Activated CD8-positive, alpha-beta T cell treated with anti-CD3 and anti-CD28 coated beads, Interleukin-2, amount 10 ng/mL, durations not matched to agents 7 days and 5 days (primary cell): ENCODE results near the gene OXCT2. TPM values are rescaled to one million over a fixed set of nuclear protein-coding genes. Genes with fewer than 3 reads are reported as not detected.

Experiments
- ATAC-seq: fragments of 150-1000 bp; cut with Tn5 transposase; one replicate; pipeline ENCODE4 v1.10.0; 2021; ENCODE audit warnings: moderate library complexity
- CTCF ChIA-PET: fragments of 350-600 bp; sonication (Branson Sonifier 250); formaldehyde crosslinking; loops from one replicate; lab custom pipeline; 2021; ENCODE audit warnings: antibody characterized with exemption; lab: Charles Lee
- POLR2A ChIA-PET: fragments of 350-600 bp; sonication (Branson Sonifier 250); formaldehyde crosslinking; loops from one replicate; lab custom pipeline; 2021; ENCODE audit warnings: antibody characterized with exemption; lab: Charles Lee
- DNase-seq: peaks from one replicate; pipeline ENCODE4 v3.0.0-alpha.2; 2020
- H3K27ac Mint-ChIP-seq: one replicate; pipeline ENCODE4 v1.8.0; 2021; ENCODE audit warnings: mild to moderate bottlenecking, mixed read lengths
- H3K27me3 Mint-ChIP-seq: one replicate; pipeline ENCODE4 v1.8.0; 2021; ENCODE audit warnings: low read depth, mixed read lengths
- H3K36me3 Mint-ChIP-seq: one replicate; pipeline ENCODE4 v1.8.0; 2021; ENCODE audit warnings: low read depth, mixed read lengths
- H3K4me1 Mint-ChIP-seq: one replicate; pipeline ENCODE4 v1.8.0; 2021; ENCODE audit warnings: low read depth, mixed read lengths
- H3K4me3 Mint-ChIP-seq: one replicate; pipeline ENCODE4 v1.8.0; 2021; ENCODE audit warnings: mild to moderate bottlenecking, mixed read lengths
- H3K9me3 Mint-ChIP-seq: one replicate; pipeline ENCODE4 v1.8.0; 2022; ENCODE audit warnings: mixed read lengths; ENCODE audit not compliant: insufficient read depth
- total RNA-seq, 2 experiments: library from RNA; stranded (reverse); gene quantifications; one replicate each; pipeline ENCODE4 v1.2.3, GENCODE V29; 2021

OXCT2 gene
- total RNA-seq, 2 experiments from 2014 or later, result 0.32 to 0.47 TPM

DNA sequence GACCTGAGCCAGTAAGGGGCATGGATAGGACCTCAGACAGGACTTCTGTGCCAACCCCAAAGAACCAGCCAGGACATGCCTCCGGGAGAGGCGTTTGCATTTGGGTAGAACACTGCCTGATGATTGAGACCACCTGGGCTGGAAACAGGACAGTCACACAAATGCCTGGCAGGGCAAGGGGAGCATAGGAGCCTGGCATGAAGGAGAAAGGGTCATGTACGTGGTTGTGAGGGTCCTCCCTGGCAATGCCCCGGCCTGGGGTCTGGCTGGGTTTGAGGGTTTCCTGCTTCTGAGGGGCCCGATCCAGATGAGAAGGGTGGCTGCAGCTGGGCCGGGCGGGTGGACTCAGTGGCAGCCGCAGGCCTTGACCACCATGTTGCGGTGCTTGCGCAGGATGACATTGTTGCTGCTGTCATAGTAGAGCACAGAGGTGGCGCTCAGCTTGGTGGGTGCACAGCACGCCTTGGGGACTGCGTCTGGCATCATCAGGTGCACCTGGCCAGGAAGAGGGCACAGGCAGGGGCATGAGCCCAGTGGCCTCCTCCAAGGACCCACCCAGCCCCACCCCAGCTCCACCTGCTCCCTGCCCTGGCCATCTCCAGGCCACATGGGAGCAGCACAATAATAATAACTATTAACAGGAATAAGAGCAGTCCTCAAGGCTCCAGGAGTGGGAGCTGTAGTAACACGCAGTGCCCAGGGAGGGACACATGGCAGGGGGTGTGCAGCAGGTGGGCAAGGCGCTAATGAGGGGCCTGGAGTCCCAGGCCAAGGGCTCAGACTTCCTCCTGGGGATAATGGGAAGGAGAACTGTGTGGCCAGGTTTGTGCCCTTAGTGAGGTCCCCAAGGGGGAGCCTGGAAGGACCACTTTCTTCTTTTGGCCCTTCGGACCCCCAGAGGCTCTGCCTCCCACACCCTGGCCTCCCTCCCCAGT lies 10.8 kb downstream of the OXCT2 start:
- H3K4me1 Mint-ChIP-seq, result no peaks in the 10 kb centered on the region
- ChIA-PET POLR2A (no interaction called here), CTCF (no interaction called here)
- no peaks in the 10 kb centered on the region for H3K9me3 Mint-ChIP-seq
- H3K36me3 Mint-ChIP-seq, result peaks cover 24% of the 10 kb centered on the region
- ATAC-seq (no peak), DNase-seq (no peak)
- no peak overlapping the region for H3K27ac Mint-ChIP-seq
- H3K4me3 Mint-ChIP-seq, result no peak overlapping the region
- no peaks in the 10 kb centered on the region for H3K27me3 Mint-ChIP-seq

DNA sequence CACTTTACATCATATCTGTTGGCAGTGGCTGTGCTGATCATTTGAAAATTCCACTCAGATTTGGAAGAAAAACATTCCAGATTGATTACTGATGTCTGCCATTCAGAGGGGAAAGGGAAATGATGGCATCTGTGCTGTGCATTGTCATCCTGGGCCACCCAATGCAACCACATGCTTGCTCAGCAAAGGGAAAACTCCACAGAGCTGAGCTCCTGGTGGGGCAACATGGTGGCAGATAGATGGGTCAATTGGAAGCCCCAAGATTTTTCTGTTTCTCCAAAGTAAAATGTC lies 11.8 kb downstream of the OXCT2 start:
- no peak for DNase-seq
- CTCF ChIA-PET, result no interaction called here

DNA sequence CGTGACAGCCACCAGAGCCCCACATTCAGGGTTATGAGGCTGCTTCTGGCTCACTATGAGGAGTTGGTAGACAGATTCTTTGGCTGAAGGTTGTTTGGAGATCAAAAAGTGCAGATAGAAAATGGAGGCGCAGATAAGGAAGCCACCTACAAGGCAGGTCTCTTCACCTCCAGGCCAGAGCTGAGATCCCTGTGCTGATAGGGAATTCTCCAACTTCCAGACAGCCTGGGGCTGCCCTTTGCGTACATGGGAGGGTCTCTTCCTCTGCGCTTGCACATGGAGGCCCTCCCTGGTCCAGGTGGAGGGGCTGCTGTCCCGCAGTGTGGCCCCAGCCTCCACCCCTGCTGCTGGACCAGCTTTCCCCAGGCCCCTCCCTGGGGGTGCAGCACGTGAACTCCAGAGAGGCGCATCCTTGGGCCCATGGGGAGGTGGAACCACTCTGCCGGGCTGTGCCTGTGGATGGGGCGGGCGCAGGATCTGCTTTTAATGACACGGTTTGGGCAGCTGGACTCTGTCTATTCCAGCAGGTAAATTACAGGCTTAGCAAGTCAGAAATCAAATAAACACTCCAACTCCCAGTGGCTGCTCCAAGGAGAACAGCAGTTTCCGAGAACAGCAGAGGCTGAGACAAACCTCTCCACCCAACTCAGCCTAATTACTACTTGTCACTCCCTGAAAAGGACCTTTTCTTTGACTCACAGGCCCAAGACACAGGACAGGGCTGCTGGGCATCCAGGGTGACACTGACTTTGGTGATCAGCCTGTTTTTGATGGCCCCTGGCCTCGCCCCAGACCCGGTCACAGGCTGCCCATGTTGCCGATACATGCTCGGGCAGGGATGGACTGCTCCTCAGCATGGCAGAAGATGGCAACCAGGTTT lies 12.4 kb downstream of the OXCT2 start:
- Mint-ChIP-seq H3K4me3 (no peak overlapping the region), H3K4me1 (no peaks in the 10 kb centered on the region), H3K9me3 (no peaks in the 10 kb centered on the region), H3K36me3 (peaks cover 27% of the 10 kb centered on the region), H3K27me3 (no peaks in the 10 kb centered on the region), H3K27ac (no peak overlapping the region)
- CTCF ChIA-PET, result no interaction called here
- DNase-seq (no peak), ATAC-seq (no peak)
- POLR2A ChIA-PET, result no interaction called here

More for the DNA sequence above, 11.8 kb downstream of the OXCT2 start:
- Mint-ChIP-seq H3K4me1 (no peaks in the 10 kb centered on the region), H3K36me3 (peaks cover 24% of the 10 kb centered on the region), H3K27ac (no peak overlapping the region), H3K4me3 (no peak overlapping the region), H3K27me3 (no peaks in the 10 kb centered on the region), H3K9me3 (no peaks in the 10 kb centered on the region)
- POLR2A ChIA-PET, result no interaction called here
- no peak for ATAC-seq

DNA sequence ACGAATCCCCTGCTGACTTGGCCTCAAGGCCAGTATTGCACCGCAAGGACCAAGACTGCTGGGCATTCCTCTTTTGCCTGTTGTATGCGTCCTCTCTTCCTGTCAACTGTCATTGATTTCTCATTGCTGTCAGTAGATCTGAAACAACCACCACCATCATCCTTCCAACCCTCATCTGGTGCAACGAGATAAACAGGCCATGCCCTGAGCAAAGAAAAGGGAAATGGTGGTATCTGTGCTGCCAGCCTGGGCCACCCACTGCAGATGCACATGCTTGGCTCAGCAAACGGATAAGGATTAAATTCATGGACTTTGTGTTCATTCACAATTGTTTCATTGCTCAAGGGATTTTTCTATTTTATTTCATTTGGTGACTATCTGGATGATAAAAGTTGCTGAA lies 13.6 kb downstream of the OXCT2 start:
- Mint-ChIP-seq H3K4me1 (no peaks in the 10 kb centered on the region), H3K36me3 (peaks cover 36% of the 10 kb centered on the region), H3K27me3 (no peaks in the 10 kb centered on the region), H3K9me3 (no peaks in the 10 kb centered on the region), H3K27ac (no peak overlapping the region), H3K4me3 (no peak overlapping the region)
- ChIA-PET CTCF (no interaction called here), POLR2A (no interaction called here)
- ATAC-seq (no peak), DNase-seq (no peak)

DNA sequence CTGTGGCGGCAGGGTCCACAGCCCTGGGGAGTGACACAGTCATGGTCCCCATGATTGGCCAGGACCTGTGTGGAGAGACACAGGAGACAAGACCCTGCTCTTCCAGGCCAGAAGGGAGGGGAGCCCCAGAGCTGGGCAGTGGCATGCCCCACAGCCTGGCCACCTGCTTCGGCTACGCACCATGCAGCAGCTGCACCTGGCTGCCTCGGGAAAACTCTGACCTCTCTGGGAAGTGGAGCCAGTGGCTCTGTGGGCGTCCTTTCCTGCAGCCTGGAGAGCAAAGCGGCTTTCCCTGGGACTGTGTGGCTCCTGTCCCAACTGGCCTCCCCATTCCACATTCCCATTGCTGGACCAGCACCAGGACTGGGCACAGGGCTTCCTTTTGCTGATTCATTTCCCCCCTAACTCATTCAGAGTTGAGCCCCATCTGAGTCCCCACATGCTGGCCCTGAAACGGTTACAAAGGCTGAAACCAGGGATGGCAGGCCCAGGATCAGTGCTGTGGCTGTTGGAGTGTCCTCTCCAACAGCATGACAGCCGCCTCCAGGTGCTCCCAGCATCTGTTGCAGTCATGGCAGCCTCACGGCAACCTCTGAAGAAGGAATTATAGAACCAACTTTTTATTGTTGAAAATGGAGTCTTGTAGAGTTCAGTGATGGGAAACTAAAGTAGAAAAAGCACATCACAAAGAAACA lies 15.0 kb downstream of the OXCT2 start:
- no peaks in the 10 kb centered on the region for H3K9me3 Mint-ChIP-seq
- ChIA-PET CTCF (interaction anchor here (1.5 kb wide), 1 partner anchor 43 kb away, joined by 4 read pairs; no protein-coding TSS in a partner anchor), POLR2A (interaction anchor here (1.3 kb wide), 1 partner anchor 17 kb away, joined by 6 read pairs; the partner anchor contains the start of gene PPIE)

DNA sequence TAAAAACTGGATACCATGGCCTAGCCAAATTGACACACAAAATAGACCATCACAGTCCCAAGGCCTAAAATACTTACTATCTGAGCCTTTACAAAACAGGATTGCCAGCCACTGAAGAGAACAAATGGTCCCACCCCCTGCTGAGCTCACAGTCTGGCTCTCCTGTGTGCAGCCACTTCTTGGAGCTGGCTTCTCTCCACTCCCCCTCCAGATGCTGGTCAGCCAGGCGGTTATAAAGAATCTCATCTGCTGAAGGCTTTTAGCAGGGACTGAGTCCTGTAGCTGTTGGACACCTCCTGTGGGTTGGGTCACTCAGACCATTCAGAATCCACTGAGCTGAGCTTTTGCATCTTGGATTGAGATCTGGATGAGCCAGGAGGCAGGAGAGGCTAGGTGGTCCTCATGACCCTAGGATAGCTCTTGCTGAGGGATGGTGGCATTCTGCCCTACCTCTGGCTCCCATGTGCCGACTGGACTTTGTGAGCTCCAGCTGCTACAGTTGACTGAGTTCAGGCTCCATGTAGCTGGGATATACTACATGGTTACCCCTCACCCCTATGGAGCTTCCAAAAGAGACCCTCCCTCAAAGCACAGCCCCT lies 16.1 kb downstream of the OXCT2 start:
- ATAC-seq, result no peak
- Mint-ChIP-seq H3K4me3 (no peak overlapping the region), H3K9me3 (no peaks in the 10 kb centered on the region), H3K4me1 (no peaks in the 10 kb centered on the region), H3K27me3 (no peaks in the 10 kb centered on the region), H3K27ac (no peak overlapping the region), H3K36me3 (peaks cover 53% of the 10 kb centered on the region)
- ChIA-PET CTCF (interaction anchor here (0.9 to 1.5 kb wide), 2 partner anchors 44 to 62 kb away, joined by 3 to 4 read pairs; no protein-coding TSS in a partner anchor), POLR2A (interaction anchor here (1.3 kb wide), 1 partner anchor 16 kb away, joined by 6 read pairs; the partner anchor contains the start of gene PPIE)
- no peak for DNase-seq

More for the DNA sequence above, 15.0 kb downstream of the OXCT2 start:
- Mint-ChIP-seq H3K4me1 (no peaks in the 10 kb centered on the region), H3K36me3 (peaks cover 45% of the 10 kb centered on the region), H3K27ac (peak overlapping the region; percentile 28), H3K4me3 (no peak overlapping the region), H3K27me3 (no peaks in the 10 kb centered on the region)
- no peak for ATAC-seq
- no peak for DNase-seq

DNA sequence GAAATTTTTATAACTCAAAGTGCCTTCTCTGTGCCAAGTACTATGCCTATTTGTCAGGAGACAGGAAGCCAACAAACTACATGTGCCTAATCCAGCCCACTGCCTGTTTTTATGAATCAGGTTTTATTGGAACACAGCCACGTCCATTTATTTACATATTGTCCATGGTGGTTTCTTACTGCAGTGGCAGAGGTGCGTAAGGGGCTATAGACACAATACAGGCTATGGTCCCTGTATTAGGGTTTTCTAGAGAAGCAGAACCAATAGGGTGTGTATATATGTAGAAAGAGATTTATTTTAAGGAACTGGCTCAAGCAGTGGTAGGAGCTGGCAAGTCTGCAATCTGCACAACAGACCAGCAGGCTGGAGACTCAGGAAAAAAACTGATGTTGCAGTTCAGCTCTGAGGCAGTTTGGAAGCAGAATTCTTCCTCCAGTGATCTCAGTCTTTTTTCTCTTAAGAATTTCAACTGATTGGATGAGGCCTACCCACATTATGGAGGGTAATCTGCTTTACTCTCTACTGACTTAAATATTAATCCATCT lies 17.1 kb downstream of the OXCT2 start:
- H3K9me3 Mint-ChIP-seq, result no peaks in the 10 kb centered on the region
- no peak overlapping the region for H3K4me3 Mint-ChIP-seq
- DNase-seq (no peak), ATAC-seq (no peak)
- no peak overlapping the region for H3K27ac Mint-ChIP-seq
- peaks cover 55% of the 10 kb centered on the region for H3K36me3 Mint-ChIP-seq
- H3K27me3 Mint-ChIP-seq, result no peaks in the 10 kb centered on the region
- CTCF ChIA-PET, result interaction anchor here (0.6 kb wide), 1 partner anchor 68 kb away, joined by 3 read pairs; no protein-coding TSS in a partner anchor
- no peaks in the 10 kb centered on the region for H3K4me1 Mint-ChIP-seq
- POLR2A ChIA-PET, result no interaction called here

DNA sequence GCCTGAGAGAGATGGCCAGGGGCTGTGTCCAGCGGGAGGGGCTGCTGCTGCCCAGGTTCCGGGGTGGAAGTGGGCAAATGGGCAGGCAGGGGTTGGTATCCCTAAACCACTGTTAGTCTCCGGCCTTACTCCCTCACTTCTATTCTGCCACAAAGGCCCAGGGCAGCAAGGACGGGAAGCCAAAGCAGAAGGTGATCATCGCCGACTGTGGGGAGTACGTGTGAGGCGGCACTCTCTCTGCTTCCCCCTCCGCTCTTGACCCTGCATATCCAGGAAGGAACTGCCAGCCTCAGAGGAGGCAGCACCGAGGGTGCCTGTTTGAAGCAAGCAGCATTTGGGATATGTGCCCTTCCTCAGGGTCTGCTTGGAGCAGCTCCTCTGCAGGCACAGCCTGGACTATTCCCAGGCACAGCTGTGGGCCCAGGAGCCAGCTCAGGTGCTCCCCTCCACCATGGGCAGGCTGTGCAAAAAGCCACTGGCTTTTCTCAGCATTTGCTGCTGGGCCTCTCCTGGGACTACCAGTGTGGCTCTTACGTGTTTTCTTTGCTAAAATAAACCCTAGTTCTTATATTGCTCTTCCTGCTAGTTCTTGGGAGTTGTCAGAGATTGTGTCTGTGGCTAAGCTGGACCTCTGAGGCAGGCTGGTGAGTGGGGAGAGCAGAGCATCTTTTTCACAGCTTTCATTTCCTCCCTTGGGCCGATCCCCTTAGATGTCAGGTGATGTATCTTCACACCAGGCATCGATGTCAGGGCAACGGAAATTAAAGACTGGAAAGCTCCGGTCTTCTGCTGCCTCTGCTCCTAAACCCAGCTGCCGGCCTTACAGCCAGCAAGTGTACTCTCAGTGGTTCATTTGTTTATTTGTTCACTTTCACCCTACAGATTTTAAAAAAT lies 17.8 kb downstream of the OXCT2 start:
- no peak for DNase-seq
- H3K9me3 Mint-ChIP-seq, result no peaks in the 10 kb centered on the region
- H3K36me3 Mint-ChIP-seq, result peaks cover 56% of the 10 kb centered on the region
- no peak overlapping the region for H3K4me3 Mint-ChIP-seq
- ATAC-seq, result no peak
- POLR2A ChIA-PET, result no interaction called here
- no peak overlapping the region for H3K27ac Mint-ChIP-seq
- H3K4me1 Mint-ChIP-seq, result no peaks in the 10 kb centered on the region
- H3K27me3 Mint-ChIP-seq, result no peaks in the 10 kb centered on the region
- CTCF ChIA-PET, result interaction anchor here (0.6 kb wide), 1 partner anchor 69 kb away, joined by 3 read pairs; no protein-coding TSS in a partner anchor

DNA sequence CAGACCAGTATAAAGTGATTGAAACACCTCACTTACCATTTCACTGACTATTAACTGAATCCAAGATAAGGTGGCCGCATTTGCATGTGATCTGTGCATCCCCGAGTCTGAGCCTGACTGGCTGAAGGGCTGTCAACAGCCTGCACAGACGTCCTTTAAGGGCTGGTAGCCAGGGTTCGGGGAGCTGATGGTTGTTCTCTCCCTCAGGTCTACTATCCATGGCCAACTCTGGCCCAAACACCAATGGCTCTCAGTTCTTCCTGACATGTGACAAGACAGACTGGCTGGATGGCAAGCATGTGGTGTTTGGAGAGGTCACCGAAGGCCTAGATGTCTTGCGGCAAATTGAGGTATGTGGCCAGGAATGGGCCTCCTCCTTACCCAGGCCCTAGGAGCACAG lies 18.4 kb downstream of the OXCT2 start:
- no peaks in the 10 kb centered on the region for H3K27me3 Mint-ChIP-seq
- DNase-seq (no peak), ATAC-seq (no peak)
- H3K4me3 Mint-ChIP-seq, result no peak overlapping the region
- POLR2A ChIA-PET, result no interaction called here
- no peak overlapping the region for H3K27ac Mint-ChIP-seq
- CTCF ChIA-PET, result no interaction called here
- H3K9me3 Mint-ChIP-seq, result no peaks in the 10 kb centered on the region
- H3K36me3 Mint-ChIP-seq, result peaks cover 57% of the 10 kb centered on the region
- H3K4me1 Mint-ChIP-seq, result no peaks in the 10 kb centered on the region

DNA sequence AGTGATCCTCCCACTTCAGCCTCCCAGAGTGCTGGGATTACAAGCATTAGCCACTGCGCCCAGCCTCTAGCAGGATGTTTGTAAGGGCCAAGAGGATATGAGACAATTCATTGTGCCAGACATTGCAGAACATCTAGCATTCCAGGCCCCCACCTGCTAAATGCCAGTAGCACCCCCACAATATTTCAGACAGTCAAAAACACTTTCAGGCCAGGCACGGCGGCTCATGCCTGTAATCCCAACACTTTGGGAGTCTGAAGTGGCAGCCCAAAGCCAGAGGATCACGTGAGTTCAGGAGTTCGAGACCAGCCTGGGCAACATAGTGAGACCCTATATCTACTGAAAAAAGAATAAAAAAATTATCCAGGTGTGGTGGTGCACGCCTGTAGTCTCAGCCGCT lies 19.6 kb downstream of the OXCT2 start:
- Mint-ChIP-seq H3K27ac (no peak overlapping the region), H3K9me3 (no peaks in the 10 kb centered on the region), H3K27me3 (no peaks in the 10 kb centered on the region), H3K36me3 (peaks cover 55% of the 10 kb centered on the region), H3K4me1 (peaks cover 2% of the 10 kb centered on the region), H3K4me3 (no peak overlapping the region)
- ATAC-seq, result no peak
- ChIA-PET POLR2A (no interaction called here), CTCF (no interaction called here)
- no peak for DNase-seq
